Measurements from ENCODE around the gene FNBP1.

DNA sequence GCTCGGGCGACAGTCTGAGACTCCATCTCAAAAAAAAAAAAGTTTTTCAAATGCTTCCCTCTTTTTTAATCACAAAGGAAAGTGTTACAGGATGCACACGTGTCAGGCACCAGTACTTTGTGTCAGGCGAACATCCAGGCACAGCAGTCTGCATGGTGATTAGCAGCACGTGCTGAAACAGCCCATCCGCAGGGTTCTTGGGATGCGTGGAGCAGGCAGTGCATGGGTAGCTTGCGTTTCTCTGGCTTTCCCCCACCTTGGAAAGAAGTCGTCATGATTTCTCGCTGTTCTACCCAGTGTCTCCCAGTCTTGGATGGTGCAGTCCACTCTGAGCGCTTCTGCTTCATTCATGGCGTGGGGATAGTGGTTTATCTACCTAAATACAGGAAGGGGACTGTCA lies 46.2 kb upstream of the FNBP1 start:
- TF ChIP-seq POLR2A (IDR thresholded peaks at IDR 0.05), result no peak
- TF ChIP-seq, protein P1, sequence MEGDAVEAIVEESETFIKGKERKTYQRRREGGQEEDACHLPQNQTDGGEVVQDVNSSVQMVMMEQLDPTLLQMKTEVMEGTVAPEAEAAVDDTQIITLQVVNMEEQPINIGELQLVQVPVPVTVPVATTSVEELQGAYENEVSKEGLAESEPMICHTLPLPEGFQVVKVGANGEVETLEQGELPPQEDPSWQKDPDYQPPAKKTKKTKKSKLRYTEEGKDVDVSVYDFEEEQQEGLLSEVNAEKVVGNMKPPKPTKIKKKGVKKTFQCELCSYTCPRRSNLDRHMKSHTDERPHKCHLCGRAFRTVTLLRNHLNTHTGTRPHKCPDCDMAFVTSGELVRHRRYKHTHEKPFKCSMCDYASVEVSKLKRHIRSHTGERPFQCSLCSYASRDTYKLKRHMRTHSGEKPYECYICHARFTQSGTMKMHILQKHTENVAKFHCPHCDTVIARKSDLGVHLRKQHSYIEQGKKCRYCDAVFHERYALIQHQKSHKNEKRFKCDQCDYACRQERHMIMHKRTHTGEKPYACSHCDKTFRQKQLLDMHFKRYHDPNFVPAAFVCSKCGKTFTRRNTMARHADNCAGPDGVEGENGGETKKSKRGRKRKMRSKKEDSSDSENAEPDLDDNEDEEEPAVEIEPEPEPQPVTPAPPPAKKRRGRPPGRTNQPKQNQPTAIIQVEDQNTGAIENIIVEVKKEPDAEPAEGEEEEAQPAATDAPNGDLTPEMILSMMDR (IDR thresholded peaks at IDR 0.05), result no peak

All from lower leg skin (tissue), 3 donors.